Neural progenitor cell (in vitro differentiated cells): Measurements from ENCODE around the gene MTMR1. TPM values are rescaled to one million over a fixed set of nuclear protein-coding genes. Genes with fewer than 3 reads are reported as not detected.

Experiments
- DNase-seq: peaks from one replicate; pipeline ENCODE4 v3.0.0-alpha.2; 2016; ENCODE audit warnings: low spot score
- H2AFZ ChIP-seq: fragments of 200-600 bp; sonication (generic); replicated peaks from 2 replicates; pipeline ENCODE4 v1.6.1; 2016; ENCODE audit warnings: antibody characterized with exemption
- H3F3A ChIP-seq: fragments of 200-600 bp; sonication (generic); 2 replicates; pipeline ENCODE4 v1.6.1; 2016; ENCODE audit warnings: antibody characterized with exemption, low read depth
- H3K27ac ChIP-seq: fragments of 200-600 bp; sonication (generic); 2 replicates; pipeline ENCODE4 v1.5.1; 2016; ENCODE audit warnings: mild to moderate bottlenecking
- H3K27me3 ChIP-seq: fragments of 200-600 bp; sonication (generic); 2 replicates; pipeline ENCODE4 v1.6.1; 2016; ENCODE audit warnings: mild to moderate bottlenecking, moderate library complexity
- H3K36me3 ChIP-seq: fragments of 200-600 bp; sonication (generic); 2 replicates; pipeline ENCODE4 v1.5.1; 2016
- H3K4me1 ChIP-seq: fragments of 200-600 bp; sonication (generic); 2 replicates; pipeline ENCODE4 v1.6.1; 2016; ENCODE audit warnings: mixed run types
- H3K4me2 ChIP-seq: fragments of 200-600 bp; sonication (generic); 2 replicates; pipeline ENCODE4 v1.6.1; 2016
- H3K4me3 ChIP-seq: fragments of 200-600 bp; sonication (generic); 2 replicates; pipeline ENCODE4 v1.5.1; 2016
- H3K79me2 ChIP-seq: fragments of 200-600 bp; sonication (generic); 2 replicates; pipeline ENCODE4 v1.6.1; 2016; ENCODE audit warnings: low read depth
- H3K9ac ChIP-seq: fragments of 200-600 bp; sonication (generic); 2 replicates; pipeline ENCODE4 v1.6.1; 2016
- H3K9me3 ChIP-seq: fragments of 200-600 bp; sonication (generic); 2 replicates; pipeline ENCODE4 v1.5.1; 2016; ENCODE audit warnings: low read depth
- H4K20me1 ChIP-seq: fragments of 200-600 bp; sonication (generic); 2 replicates; pipeline ENCODE4 v1.6.1; 2016; ENCODE audit warnings: low read depth
- H3K27ac Mint-ChIP-seq: 3 replicates; pipeline ENCODE4 v1.8.0; 2021; ENCODE audit warnings: mixed read lengths
- H3K27me3 Mint-ChIP-seq: 2 replicates; pipeline ENCODE4 v1.8.0; 2022; ENCODE audit warnings: low read depth, mild to moderate bottlenecking, inconsistent platforms, moderate library complexity, mixed read lengths; ENCODE audit not compliant: insufficient read depth
- H3K36me3 Mint-ChIP-seq: 3 replicates; pipeline ENCODE4 v1.8.0; 2021; ENCODE audit warnings: mixed read lengths
- H3K4me1 Mint-ChIP-seq: 3 replicates; pipeline ENCODE4 v1.8.0; 2021; ENCODE audit warnings: mixed read lengths
- H3K4me3 Mint-ChIP-seq: 3 replicates; pipeline ENCODE4 v1.8.0; 2021; ENCODE audit warnings: mild to moderate bottlenecking, moderate library complexity, mixed read lengths
- H3K9me3 Mint-ChIP-seq: 3 replicates; pipeline ENCODE4 v1.8.0; 2020; ENCODE audit warnings: mixed read lengths
- EZH2 ChIP-seq: fragments of 200-600 bp; sonication (generic); IDR thresholded peaks from 2 replicates; pipeline ENCODE4 v1.6.1; 2017; ENCODE audit warnings: antibody characterized with exemption, mild to moderate bottlenecking, moderate library complexity
- EZH2phosphoT487 ChIP-seq: fragments of 200-600 bp; sonication (generic); IDR thresholded peaks from 2 replicates; pipeline ENCODE4 v1.6.1; 2017; ENCODE audit warnings: antibody characterized with exemption
- total RNA-seq: library from RNA; depleted of rRNA; stranded (reverse); fragments of >200 nt; gene quantifications from 2 replicates; pipeline ENCODE4 v1.2.3, GENCODE V29; 2015; ENCODE audit warnings: low replicate concordance
- TF ChIP-seq, protein P1 (sequence below): fragments of 200-600 bp; sonication (generic); IDR thresholded peaks from 2 replicates; pipeline ENCODE4 v1.5.1; 2017; ENCODE audit warnings: antibody characterized with exemption, mild to moderate bottlenecking

The MTMR1 gene
- 17.4 and 18.0 TPM in 2 replicates for total RNA-seq

DNA sequence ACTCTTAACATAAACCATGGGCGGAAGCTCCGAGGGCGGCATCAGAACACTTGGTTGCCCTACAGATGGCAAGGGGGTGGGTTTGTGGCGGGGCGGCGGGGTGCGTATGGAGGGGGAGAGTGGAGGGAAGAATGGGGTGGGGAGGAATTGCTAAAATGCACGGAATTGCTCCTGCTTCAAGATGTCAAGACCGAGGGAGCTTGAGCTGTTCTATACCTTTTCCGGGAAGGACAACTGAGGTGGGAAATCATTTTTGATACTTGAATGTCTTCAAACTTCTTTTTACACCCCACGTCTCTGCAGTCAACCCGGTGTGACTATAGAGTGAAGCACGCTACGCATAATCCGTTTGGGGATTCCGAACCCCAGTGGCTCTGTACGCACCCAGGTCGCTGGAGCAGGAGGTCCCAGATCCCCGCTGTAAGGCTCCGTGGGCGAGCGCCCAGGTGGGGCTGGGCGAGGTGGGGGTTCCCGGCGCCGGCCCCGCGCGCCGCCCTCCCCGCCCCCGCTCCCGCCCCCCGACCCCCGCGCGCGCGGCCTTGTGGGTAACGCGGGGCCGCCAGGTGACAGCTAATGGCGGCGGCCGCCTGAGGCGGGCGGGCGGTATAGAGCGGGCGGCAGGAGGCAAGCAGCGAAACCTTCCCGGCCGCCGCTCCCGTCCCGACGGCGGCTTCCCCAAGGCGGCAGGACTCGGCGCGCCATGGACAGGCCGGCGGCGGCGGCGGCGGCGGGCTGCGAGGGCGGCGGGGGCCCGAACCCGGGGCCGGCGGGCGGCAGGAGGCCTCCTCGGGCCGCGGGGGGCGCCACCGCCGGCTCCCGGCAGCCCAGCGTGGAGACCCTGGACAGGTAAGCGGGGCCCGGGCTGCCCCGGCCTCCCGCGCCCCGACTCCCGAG is at the start of gene MTMR1:
Gene MTMR1 (plus strand): TSS at position 566 of the 894 bp plus-strand sequence. CDS start 135 bp downstream, at position 701.
- Histone ChIP-seq H3K4me2 (peak within 1 kb of the TSS; percentile 79), H3K9ac (no peak within 1 kb of the TSS), H3K9me3 (no peaks in the 10 kb centered on the region), H4K20me1 (no peaks in the 10 kb centered on the region), H3K36me3 (no peaks in the 10 kb centered on the region), H3K27ac (no peak within 1 kb of the TSS), H3F3A (no peaks in the 10 kb centered on the region), H3K79me2 (peaks cover 5% of the 10 kb centered on the region), H3K4me1 (no peaks in the 10 kb centered on the region), H2AFZ (no peak within 1 kb of the TSS), H3K27me3 (no peaks in the 10 kb centered on the region), H3K4me3 (peak within 1 kb of the TSS; percentile 58)
- TF ChIP-seq, protein P1, sequence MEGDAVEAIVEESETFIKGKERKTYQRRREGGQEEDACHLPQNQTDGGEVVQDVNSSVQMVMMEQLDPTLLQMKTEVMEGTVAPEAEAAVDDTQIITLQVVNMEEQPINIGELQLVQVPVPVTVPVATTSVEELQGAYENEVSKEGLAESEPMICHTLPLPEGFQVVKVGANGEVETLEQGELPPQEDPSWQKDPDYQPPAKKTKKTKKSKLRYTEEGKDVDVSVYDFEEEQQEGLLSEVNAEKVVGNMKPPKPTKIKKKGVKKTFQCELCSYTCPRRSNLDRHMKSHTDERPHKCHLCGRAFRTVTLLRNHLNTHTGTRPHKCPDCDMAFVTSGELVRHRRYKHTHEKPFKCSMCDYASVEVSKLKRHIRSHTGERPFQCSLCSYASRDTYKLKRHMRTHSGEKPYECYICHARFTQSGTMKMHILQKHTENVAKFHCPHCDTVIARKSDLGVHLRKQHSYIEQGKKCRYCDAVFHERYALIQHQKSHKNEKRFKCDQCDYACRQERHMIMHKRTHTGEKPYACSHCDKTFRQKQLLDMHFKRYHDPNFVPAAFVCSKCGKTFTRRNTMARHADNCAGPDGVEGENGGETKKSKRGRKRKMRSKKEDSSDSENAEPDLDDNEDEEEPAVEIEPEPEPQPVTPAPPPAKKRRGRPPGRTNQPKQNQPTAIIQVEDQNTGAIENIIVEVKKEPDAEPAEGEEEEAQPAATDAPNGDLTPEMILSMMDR: no peak
- TF ChIP-seq EZH2 (no peak), EZH2phosphoT487 (no peak)
- peak; percentile 68 for DNase-seq
- peak within 1 kb of the TSS; percentile 86 for H3K4me3 Mint-ChIP-seq
- H3K36me3 Mint-ChIP-seq: peaks cover 2% of the 10 kb centered on the region
- peaks cover 21% of the 10 kb centered on the region for H3K4me1 Mint-ChIP-seq
- H3K9me3 Mint-ChIP-seq: peaks cover 13% of the 10 kb centered on the region
- peak within 1 kb of the TSS; percentile 39 for H3K27ac Mint-ChIP-seq
- peaks cover 6% of the 10 kb centered on the region for H3K27me3 Mint-ChIP-seq

DNA sequence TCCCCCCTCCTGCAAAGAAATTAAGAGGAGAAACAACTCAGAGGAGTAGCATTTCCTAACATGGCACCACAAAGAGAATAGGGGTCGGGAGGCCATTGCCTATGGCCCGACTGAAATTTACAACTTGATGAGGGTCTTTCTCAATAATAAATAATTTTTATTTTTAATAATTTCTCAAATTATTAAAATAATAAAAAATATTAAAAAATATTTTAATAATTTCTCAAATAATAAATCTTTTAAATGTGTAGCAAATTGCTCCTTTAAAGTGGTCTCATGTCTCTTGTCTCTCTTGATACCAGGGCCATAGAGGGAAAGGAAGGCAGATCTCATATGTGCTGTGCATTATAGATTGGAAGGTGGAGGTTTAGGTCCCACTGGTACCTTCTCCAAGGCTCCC is 49.2 kb upstream of the MTMR1 start:
- no peaks in the 10 kb centered on the region for H3K9me3 Mint-ChIP-seq
- no peak overlapping the region for H3K27ac Mint-ChIP-seq
- no peaks in the 10 kb centered on the region for H3K9me3 ChIP-seq
- no peaks in the 10 kb centered on the region for H3K27me3 ChIP-seq
- H4K20me1 ChIP-seq: no peaks in the 10 kb centered on the region
- DNase-seq: no peak
- TF ChIP-seq, protein P1: no peak
- H3K4me3 ChIP-seq: no peak overlapping the region
- no peaks in the 10 kb centered on the region for H3K4me1 ChIP-seq
- no peaks in the 10 kb centered on the region for H3K79me2 ChIP-seq
- no peaks in the 10 kb centered on the region for H3K36me3 ChIP-seq
- H3K9ac ChIP-seq: no peak overlapping the region
- peaks cover 14% of the 10 kb centered on the region for H3K4me1 Mint-ChIP-seq
- peaks cover 2% of the 10 kb centered on the region for H3K36me3 Mint-ChIP-seq
- no peaks in the 10 kb centered on the region for H3F3A ChIP-seq
- no peak overlapping the region for H3K4me2 ChIP-seq
- no peak overlapping the region for H3K27ac ChIP-seq
- H3K4me3 Mint-ChIP-seq: no peak overlapping the region
- H2AFZ ChIP-seq: no peak overlapping the region
- H3K27me3 Mint-ChIP-seq: no peaks in the 10 kb centered on the region

DNA sequence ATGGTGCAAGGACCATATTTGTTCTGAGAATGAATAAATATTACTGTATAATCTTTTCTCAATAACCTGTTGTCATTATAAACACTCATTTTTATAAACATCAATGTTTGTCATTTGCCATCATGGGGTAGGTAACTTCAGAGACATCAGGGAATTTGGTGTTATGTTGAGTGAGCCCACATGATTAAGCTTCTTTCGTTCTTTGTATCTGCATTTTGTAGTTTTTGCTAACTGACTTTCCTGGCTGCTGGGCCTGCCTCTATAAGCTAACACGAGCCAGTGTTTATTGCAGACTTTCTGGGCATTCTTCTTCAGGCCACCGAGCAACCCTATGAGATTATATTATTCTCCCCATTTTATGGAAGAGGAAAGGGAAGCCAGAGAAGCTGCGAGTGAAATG is 48.8 kb upstream of the MTMR1 start:
- no peak for TF ChIP-seq EZH2phosphoT487
- TF ChIP-seq, protein P1: no peak
- TF ChIP-seq EZH2: no peak
- H3K9me3 Mint-ChIP-seq: no peaks in the 10 kb centered on the region
- Histone ChIP-seq H3K9me3 (no peaks in the 10 kb centered on the region), H3K4me3 (no peak overlapping the region), H3F3A (no peaks in the 10 kb centered on the region), H3K27me3 (no peaks in the 10 kb centered on the region), H3K27ac (no peak overlapping the region), H3K4me2 (no peak overlapping the region), H3K9ac (no peak overlapping the region), H3K36me3 (no peaks in the 10 kb centered on the region), H3K79me2 (no peaks in the 10 kb centered on the region), H3K4me1 (no peaks in the 10 kb centered on the region), H2AFZ (no peak overlapping the region), H4K20me1 (no peaks in the 10 kb centered on the region)
- H3K4me1 Mint-ChIP-seq: peaks cover 14% of the 10 kb centered on the region
- no peak overlapping the region for H3K27ac Mint-ChIP-seq
- H3K27me3 Mint-ChIP-seq: no peaks in the 10 kb centered on the region
- H3K36me3 Mint-ChIP-seq: peaks cover 2% of the 10 kb centered on the region
- DNase-seq: no peak
- H3K4me3 Mint-ChIP-seq: no peak overlapping the region
